HG03135 (cell line): ENCODE results near the gene USHBP1.

Source experiments
- ATAC-seq: cut with Tn5 transposase; IDR thresholded peaks from one replicate; pipeline ENCODE4 v1.9.1; 2021; ENCODE audit warnings: mild to moderate bottlenecking, moderate library complexity; ENCODE audit not compliant: unreplicated experiment

The USHBP1 gene

DNA sequence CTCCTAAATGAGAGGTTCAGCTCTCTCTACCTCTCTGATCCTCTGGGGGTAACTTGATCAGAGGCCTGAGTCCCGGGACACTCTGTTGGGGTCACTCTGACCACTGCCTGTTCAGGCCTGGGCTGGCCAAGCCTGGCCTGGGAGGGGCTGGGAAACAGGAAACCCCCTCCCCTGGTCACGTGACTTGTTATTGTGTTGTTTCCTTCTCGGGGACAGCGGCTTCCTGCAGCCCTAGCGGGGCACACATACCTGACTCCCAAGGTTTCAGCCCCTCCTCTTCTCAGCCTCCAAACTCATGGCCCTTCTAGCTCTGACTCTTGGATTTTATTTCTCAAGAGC is at the start of gene USHBP1:
TSS of gene USHBP1 (minus strand) at position 105 of the 339 bp plus-strand sequence. CDS start 446 bp downstream, outside the sequence.
- no peak for ATAC-seq

DNA sequence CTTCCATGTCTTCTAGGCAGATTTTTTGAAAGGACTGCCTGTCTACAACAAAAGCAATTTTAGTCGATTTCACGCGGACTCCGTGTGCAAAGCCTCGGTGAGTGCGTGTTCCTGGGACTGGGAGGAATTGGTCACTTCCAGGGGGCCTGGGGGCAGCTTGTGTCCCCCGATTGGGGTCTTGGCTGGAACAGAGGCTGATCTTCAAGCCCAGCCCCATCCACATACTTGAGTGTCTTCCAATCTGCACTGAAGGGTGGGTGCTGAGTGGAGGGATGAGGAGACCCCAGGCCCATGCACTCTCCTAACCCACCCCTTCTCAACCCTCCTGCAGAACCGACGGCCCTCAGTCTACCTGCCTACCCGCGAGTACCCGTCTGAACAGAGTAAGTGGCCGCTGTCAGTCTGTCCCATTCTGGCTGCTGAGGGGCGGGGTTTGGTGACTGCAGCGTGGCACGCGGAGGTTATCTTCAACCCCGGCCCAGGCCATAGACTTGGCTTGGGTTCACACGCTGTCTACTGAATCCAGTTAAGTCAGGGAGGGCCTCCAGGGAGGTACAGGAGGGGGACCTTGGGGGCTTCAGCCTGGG is 49.6 kb upstream of the USHBP1 start:
- ATAC-seq, result no peak

DNA sequence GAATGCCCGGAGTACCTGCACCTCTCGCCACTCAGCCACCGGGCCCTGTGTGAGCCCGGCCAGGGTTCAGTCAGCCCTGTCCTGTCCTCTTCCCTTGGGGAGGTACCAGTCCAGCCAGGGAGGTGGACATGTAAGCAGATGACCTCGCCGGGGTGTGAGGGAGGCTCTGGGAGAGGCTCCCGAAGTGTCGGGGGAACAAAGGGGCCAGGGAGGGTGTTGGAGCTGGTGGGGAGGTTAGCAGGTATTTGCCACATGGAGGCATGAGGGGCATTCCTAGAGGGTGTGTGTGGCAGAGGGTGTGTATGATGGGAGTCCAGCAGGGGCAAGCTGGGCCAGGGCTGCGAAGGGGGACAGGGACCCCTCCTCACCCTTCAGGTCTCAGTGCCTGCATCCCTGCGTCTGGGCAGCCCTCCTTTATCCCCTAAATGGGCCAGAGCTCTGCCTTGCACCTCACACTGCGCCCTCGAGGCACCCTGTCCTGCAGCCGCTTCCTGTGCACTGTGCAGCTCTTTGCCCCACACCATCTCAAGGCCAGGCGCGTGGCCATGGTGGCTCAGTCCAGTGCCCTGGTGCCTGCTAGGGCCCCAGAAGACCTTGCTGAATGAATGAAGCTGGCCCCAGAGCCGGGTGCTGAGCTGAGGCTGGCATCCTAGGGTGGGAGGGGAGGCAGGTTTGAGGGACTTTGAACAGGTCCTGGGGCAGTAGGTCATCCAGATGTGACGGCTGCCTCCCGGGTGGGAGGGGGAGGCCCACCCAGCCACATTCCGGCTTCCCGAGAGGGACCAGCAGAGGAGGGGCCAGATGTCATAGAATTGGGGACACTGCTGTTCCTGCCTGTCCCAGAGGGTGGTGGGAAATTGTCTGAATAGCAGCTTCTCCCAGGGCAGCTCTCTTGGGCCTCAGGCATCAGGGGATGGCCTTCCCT is 47.9 kb upstream of the USHBP1 start:
- ATAC-seq, result no peak

GRCh38 chr19:17311455-17312188 is 47.1 kb upstream of the USHBP1 start:
- no peak for ATAC-seq

DNA sequence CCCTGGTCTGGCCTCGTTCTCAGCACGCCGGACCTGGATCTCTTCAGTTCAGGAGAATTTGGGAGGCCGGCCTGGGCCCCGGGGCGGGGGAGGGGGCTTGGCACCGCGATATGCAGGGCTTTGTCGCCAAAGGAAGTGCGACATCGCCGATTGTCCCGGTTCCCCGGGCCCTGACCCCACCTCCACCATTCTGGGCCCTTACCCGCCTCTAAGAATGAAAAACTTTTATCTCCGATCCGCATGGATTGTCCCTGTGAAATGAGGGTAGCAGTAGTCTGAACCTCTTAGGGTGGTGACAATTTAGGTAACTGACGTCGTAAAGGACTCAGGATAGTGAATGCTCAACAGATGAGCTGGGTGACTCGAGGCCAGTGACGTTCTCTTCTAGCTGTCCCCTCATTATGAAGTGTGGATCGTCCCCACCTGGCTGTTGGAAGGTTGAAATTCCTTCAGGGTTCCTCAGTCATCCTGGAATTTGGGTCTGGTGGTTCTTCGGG is 45.5 kb upstream of the USHBP1 start:
- ATAC-seq, result no peak

- peak; percentile 58 for ATAC-seq
Measured at GRCh38 chr19:17309198-17309964, 44.8 kb upstream of the USHBP1 start, which contains the start of gene DDA1. DDA1 (plus strand) TSS chr19:17309563; CDS start chr19:17309655, 92 bp downstream.

DNA sequence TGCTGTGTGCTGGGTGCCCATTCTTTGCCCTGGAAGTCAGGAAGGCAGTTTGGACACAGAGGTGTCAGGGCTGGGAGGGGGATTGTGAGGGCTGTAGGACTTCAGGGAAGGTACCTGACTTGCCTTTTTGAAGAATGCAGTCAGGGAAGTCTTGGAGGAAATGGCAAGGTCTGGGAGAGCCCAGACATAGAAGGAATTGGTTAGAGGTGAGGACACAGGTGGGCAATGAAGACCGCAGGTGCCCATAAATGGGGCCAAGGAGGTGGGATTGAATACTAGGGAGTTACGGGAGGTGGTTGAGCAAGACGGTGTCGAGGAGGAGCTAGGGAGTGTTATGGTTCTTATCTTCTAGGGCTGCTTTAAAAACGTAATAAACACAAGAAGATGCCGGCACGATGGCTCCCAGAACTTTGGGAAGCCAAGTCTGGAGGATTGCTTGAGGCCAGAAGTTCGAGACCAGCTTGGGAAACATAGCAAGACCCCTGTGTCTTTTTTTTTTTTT is 43.4 kb upstream of the USHBP1 start:
- ATAC-seq, result no peak

- ATAC-seq, result no peak
Measured at GRCh38 chr19:17306285-17306714, 41.8 kb upstream of the USHBP1 start.

GRCh38 chr19:17305517-17306284 is 41.2 kb upstream of the USHBP1 start, which contains the start of gene MRPL34:
MRPL34 (plus strand) TSS chr19:17305872; CDS start chr19:17305893, 21 bp downstream.
- ATAC-seq, result peak; percentile 62

DNA sequence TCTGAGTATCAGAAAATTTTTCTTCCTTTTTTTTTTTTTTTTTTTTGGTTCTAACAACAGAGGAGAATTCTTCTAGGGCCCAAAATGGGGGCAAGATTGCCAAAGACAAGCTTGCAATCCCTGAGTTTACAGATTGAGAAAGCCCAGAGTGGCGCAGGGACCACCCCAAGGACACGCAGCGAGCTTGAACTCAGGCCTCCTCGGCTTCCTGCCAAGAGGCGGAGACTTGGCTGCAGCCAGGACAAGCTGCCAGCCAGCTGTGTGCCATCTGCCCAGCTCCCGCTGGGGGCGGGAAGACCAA is 40.6 kb upstream of the USHBP1 start:
- no peak for ATAC-seq

- ATAC-seq, result no peak
Measured at GRCh38 chr19:17304386-17305215, 40.1 kb upstream of the USHBP1 start.

GRCh38 chr19:17303940-17304267 is 39.4 kb upstream of the USHBP1 start:
- no peak for ATAC-seq

- ATAC-seq, result peak; percentile 51
Measured at GRCh38 chr19:17303167-17303939, 38.8 kb upstream of the USHBP1 start, which contains the start of gene ABHD8. ABHD8 (minus strand) TSS chr19:17303425; CDS start chr19:17301616, 1,809 bp downstream.

GRCh38 chr19:17302391-17303166 is 38.0 kb upstream of the USHBP1 start:
- ATAC-seq, result no peak

DNA sequence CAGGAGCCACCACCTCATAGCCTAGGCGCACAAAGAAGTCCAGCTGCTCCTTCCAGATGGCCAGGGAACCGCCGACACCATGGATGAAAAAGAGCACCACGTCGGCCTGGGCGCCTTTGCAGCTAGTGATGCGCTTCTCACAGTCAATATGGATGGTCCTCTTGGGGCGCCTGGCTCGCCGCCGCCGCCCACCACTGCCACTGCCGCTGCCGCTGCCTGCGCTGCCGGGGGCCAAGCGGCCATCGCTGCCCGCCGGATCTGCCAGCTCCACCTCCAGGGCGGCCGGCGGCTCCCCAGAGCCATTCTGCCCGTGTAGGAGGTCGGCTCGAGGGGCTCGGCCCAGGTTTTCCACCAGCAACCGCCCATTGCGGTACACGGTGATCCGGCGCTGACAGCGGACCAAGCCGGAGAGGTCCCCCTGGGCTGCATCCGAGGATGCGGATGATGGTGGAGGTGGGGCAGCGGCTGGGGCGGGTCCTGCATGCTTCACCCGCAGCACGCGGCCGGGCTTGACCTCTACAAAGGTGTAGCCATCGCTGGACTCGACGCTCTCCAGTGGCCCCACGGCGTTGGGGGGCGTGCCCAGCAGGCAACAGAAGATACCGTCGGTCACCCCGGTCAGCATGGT is 36.6 kb upstream of the USHBP1 start:
- ATAC-seq, result no peak

- no peak for ATAC-seq
Measured at GRCh38 chr19:17296976-17297375, 32.4 kb upstream of the USHBP1 start.

- no peak for ATAC-seq
Measured at GRCh38 chr19:17296273-17296672, 31.7 kb upstream of the USHBP1 start.
